IPS-15b (cell line): Measurements from ENCODE around the gene HTD2.

Experiments used
- H3K27me3 ChIP-seq: one replicate; pipeline ENCODE4 v1.6.1; 2013; ENCODE audit warnings: low read length; ENCODE audit not compliant: control insufficient read depth, insufficient read depth
- H3K36me3 ChIP-seq: one replicate; pipeline ENCODE4 v1.6.1; 2013; ENCODE audit warnings: low read length; ENCODE audit not compliant: control insufficient read depth, insufficient read depth
- H3K4me1 ChIP-seq: one replicate; pipeline ENCODE4 v1.6.1; 2013; ENCODE audit warnings: mild to moderate bottlenecking, low read length; ENCODE audit not compliant: control insufficient read depth, insufficient read depth
- H3K4me3 ChIP-seq: one replicate; pipeline ENCODE4 v1.5.1; 2013; ENCODE audit warnings: low read depth, low read length
- H3K9ac ChIP-seq: one replicate; pipeline ENCODE4 v1.6.1; 2013; ENCODE audit warnings: low read depth, mild to moderate bottlenecking, low read length
- H3K9me3 ChIP-seq: one replicate; pipeline ENCODE4 v1.6.1; 2013; ENCODE audit warnings: mild to moderate bottlenecking, low read length; ENCODE audit not compliant: control insufficient read depth, insufficient read depth

The HTD2 gene

GRCh38 chr3:58325525-58325992 lies 19.2 kb downstream of the HTD2 start:
- Histone ChIP-seq H3K9me3 (no peaks in the 10 kb centered on the region), H3K36me3 (no peaks in the 10 kb centered on the region), H3K9ac (no peak overlapping the region), H3K4me3 (no peak overlapping the region), H3K27me3 (no peaks in the 10 kb centered on the region), H3K4me1 (peaks cover 13% of the 10 kb centered on the region)

GRCh38 chr3:58326267-58326900 lies 20.1 kb downstream of the HTD2 start:
- Histone ChIP-seq H3K27me3 (peaks cover 4% of the 10 kb centered on the region), H3K4me1 (peaks cover 10% of the 10 kb centered on the region), H3K36me3 (no peaks in the 10 kb centered on the region), H3K9ac (no peak overlapping the region), H3K4me3 (no peak overlapping the region), H3K9me3 (no peaks in the 10 kb centered on the region)

DNA sequence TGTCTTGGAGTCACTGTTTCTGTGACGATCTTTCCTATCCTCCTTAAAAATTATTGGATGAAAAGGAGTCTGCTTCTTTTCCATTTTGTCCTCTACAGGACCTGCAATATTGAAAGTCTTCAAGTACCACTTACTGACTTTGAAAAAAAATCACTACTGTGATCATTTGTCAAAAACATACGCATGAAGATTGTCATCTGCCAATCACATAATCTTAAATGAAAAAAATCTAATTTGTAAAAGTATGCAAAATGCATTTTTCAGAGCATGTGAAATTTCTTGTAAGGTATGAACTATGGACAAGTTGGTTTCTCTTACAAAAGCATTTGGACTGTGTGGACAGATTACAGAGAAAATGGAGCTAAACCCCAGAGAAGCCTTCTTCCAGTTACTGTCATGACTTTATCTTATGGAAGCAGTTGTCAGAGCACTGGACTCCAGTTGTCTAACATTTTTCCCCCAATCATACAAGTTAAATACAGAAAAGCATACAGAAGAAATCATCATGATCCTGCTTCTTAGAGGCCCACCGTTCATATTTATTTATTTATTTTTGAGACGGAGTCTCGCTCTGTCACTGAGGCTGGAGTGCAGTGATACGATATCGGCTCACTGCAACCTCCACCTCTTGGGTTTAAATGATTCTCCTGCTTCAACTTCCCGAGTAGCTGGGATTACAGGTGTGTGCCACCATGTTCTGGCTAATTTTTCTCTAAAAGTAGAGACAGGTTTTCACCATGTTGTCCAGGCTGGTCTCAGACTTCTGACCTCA lies 23.0 kb downstream of the HTD2 start:
- peaks cover 3% of the 10 kb centered on the region for H3K4me1 ChIP-seq
- no peaks in the 10 kb centered on the region for H3K9me3 ChIP-seq
- peaks cover 22% of the 10 kb centered on the region for H3K27me3 ChIP-seq
- H3K9ac ChIP-seq, result no peak overlapping the region
- no peak overlapping the region for H3K4me3 ChIP-seq
- no peaks in the 10 kb centered on the region for H3K36me3 ChIP-seq

DNA sequence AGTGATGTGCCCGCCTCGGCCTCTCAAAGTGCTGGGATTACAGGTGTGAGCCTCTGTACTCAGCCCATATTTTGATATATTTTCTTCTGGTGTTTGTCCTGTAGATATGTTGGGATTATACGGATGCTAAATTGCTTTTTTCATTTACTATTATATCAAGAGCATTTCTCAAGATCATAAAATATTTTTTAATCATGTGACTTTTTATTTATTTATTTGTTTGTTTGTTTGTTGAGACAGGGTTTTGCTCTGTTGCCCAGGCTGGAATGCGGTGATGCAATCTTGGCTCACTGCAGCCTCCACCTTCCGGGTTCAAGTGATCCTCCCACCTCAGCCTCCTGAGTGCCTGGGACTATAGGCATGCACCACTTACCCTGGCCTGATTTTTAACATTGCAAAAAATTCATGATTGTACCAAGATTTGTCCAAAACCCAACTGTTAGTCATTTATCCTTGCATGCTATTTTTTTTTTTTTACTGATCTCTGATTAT lies 23.6 kb downstream of the HTD2 start:
- Histone ChIP-seq H3K9me3 (no peaks in the 10 kb centered on the region), H3K36me3 (no peaks in the 10 kb centered on the region), H3K9ac (no peak overlapping the region), H3K27me3 (peaks cover 26% of the 10 kb centered on the region), H3K4me1 (peaks cover 3% of the 10 kb centered on the region), H3K4me3 (no peak overlapping the region)

DNA sequence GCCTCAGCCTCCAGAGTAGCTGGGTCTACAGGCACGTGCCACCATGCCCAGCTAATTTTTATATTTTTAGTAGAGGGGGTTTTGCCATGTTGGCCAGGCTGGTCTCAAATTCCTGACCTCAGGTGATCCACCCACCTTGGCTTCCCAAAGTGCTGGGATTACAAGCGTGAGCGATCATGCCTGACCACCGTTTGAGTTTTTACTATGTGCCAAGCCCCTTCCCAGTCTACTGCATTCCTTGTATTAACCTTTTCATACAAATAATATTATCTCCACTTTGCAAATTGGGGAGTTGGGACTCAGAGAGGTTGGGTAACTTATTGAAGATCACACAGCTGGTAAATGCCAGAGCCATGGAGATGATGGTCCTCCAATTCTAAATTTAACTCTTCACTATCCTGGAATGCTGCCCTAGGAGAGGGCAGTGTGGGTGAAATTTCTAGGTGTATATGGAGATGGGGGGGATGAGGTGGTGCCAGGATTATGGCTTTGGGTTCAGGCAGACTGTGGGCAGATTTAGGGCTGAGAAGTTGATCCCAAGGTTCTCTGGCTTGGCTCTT lies 25.4 kb downstream of the HTD2 start:
- Histone ChIP-seq H3K9ac (no peak overlapping the region), H3K4me1 (peaks cover 3% of the 10 kb centered on the region), H3K27me3 (peaks cover 26% of the 10 kb centered on the region), H3K4me3 (no peak overlapping the region), H3K36me3 (no peaks in the 10 kb centered on the region), H3K9me3 (no peaks in the 10 kb centered on the region)

DNA sequence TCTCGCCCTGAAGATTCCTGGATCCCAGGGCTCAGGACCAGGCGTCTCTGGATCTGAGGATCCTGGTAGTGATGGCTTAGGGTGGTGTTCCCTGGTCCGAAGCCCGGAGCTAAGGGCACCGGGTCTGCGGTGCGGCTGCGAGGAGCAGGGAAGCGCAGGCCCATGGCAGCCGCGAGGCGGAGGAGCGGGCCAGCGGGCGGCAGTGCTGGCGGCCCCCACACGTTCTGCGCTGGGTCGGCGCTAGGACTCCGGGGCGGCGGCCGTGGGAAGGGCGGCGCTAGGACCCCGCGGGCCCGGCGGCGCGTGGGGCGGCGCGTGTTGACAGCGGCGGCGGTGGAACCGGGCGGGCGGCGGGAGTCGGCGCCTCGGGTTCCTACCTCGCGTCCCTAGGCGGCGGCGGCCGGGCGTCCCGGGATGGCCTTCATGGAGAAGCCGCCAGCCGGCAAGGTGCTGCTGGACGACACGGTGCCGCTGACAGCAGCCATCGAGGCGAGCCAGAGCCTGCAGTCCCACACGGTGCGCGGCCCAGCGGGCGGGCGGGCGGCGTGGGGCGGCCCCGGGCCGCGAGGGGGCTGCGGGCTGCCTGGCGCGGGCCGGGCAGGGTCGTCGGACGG lies 26.4 kb downstream of the HTD2 start, which contains the start of gene PXK:
Gene PXK, plus strand, starts transcription at position 318 of the 614 bp plus-strand sequence. Its CDS starts 97 bp downstream, at position 415.
- Histone ChIP-seq H3K9me3 (no peaks in the 10 kb centered on the region), H3K9ac (peak within 1 kb of the TSS; percentile 54), H3K4me3 (peak within 1 kb of the TSS; percentile 71), H3K27me3 (peaks cover 26% of the 10 kb centered on the region), H3K4me1 (peaks cover 3% of the 10 kb centered on the region), H3K36me3 (no peaks in the 10 kb centered on the region)

- Histone ChIP-seq H3K9me3 (no peaks in the 10 kb centered on the region), H3K9ac (no peak overlapping the region)
Measured at GRCh38 chr3:58333206-58334012, 27.1 kb downstream of the HTD2 start.

GRCh38 chr3:58334013-58334321 lies 27.6 kb downstream of the HTD2 start:
- Histone ChIP-seq H3K9me3 (no peaks in the 10 kb centered on the region), H3K9ac (no peak overlapping the region), H3K36me3 (no peaks in the 10 kb centered on the region), H3K4me3 (peak overlapping the region; percentile 71), H3K4me1 (peaks cover 3% of the 10 kb centered on the region), H3K27me3 (peaks cover 26% of the 10 kb centered on the region)

More at GRCh38 chr3:58333206-58334012, 27.1 kb downstream of the HTD2 start:
- peak overlapping the region; percentile 71 for H3K4me3 ChIP-seq
- no peaks in the 10 kb centered on the region for H3K36me3 ChIP-seq
- H3K4me1 ChIP-seq, result peaks cover 3% of the 10 kb centered on the region
- peaks cover 26% of the 10 kb centered on the region for H3K27me3 ChIP-seq

- peaks cover 3% of the 10 kb centered on the region for H3K4me1 ChIP-seq
- no peaks in the 10 kb centered on the region for H3K36me3 ChIP-seq
- no peak overlapping the region for H3K4me3 ChIP-seq
- no peak overlapping the region for H3K9ac ChIP-seq
- no peaks in the 10 kb centered on the region for H3K9me3 ChIP-seq
- H3K27me3 ChIP-seq, result peaks cover 26% of the 10 kb centered on the region
Measured at GRCh38 chr3:58334506-58334884, 28.2 kb downstream of the HTD2 start.

DNA sequence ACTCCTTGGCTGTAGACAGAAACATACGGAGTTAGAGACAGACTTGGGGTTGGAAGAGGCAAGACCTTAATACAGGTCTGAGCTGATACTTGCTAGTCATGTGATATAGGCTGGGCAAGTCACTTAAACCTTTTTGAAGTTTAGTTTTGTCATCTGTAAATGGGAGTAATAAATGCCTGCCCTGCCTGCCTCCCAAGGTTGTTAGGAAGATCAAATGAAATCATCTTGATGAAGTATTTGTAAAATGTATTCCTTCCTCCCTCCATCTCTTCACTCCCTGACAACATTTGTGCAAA lies 29.3 kb downstream of the HTD2 start:
- Histone ChIP-seq H3K36me3 (no peaks in the 10 kb centered on the region), H3K4me1 (peaks cover 3% of the 10 kb centered on the region), H3K9me3 (no peaks in the 10 kb centered on the region), H3K9ac (no peak overlapping the region), H3K4me3 (no peak overlapping the region), H3K27me3 (peaks cover 26% of the 10 kb centered on the region)

- Histone ChIP-seq H3K27me3 (peaks cover 22% of the 10 kb centered on the region), H3K4me1 (peaks cover 3% of the 10 kb centered on the region), H3K9ac (no peak overlapping the region), H3K9me3 (no peaks in the 10 kb centered on the region), H3K36me3 (no peaks in the 10 kb centered on the region), H3K4me3 (no peak overlapping the region)
Measured at GRCh38 chr3:58336135-58336882, 30.0 kb downstream of the HTD2 start.
